IPS-NIHi7 (cell line): ENCODE results near the gene DPYSL4.

Source experiments
- DNase-seq: peaks from one replicate; pipeline ENCODE4 v3.0.0; 2012; ENCODE audit warnings: mixed read lengths; ENCODE audit errors: extremely low spot score

DPYSL4 gene

GRCh38 chr10:132178672-132179545 is 7.8 kb upstream of the DPYSL4 start:
- no peak for DNase-seq

GRCh38 chr10:132179551-132180392 is 7.0 kb upstream of the DPYSL4 start:
- DNase-seq = no peak

DNA sequence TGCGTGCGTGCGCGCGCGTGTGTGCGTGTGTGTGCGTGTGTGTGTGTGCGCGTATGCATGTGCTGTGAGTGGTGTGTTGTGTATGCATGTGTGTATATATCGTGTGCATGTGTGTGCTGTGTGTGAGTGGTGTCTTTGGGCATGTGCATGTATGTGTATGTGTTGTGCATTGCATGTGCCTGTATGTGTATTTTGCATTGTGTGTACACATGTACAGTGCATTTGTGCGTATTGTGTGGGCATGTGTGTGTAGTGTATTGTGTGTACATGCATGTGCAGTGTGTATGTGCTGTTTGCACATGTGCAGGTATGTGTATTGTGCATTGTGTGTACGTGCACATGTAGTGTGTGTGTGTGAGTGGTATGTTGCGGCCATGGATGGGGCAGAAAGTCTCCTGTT is 6.0 kb upstream of the DPYSL4 start:
- DNase-seq = no peak

DNA sequence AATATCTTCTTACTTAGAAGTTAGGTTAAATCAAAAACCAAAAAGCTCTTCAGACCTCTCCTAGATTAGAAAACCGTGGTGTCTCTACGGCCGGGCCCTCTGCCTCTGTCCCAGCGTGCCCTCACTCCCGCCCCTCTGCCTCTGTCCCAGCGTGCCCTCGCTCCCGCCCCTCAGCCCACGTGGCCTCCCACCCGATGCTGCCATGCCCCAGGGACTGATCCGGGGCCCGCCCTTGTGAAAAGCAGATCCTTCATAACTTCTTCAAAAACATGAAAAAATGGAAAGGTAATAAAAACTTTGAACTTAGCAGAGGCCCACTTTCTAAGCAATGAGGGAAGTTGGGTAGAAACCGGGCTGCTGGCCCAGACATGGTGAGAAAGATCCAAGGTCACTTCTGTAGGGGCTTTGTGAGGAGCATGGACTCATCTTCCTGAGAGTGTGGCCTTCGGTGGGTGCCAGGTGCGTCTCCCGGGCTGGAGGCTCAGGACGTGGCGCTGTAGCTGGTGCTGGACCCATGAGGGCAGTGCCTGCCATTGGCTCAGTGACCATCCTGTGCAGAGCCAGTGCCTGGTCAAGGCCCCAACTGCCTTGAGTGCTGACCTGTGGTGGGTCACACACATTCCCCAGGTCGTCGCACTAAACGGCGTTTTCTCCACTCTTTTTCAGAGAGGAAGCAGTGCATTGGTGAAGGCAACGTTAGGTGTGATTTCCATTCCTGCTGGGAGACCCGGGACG is 4.9 kb upstream of the DPYSL4 start:
- no peak for DNase-seq

GRCh38 chr10:132182591-132182990 is 4.2 kb upstream of the DPYSL4 start:
- DNase-seq = no peak

DNA sequence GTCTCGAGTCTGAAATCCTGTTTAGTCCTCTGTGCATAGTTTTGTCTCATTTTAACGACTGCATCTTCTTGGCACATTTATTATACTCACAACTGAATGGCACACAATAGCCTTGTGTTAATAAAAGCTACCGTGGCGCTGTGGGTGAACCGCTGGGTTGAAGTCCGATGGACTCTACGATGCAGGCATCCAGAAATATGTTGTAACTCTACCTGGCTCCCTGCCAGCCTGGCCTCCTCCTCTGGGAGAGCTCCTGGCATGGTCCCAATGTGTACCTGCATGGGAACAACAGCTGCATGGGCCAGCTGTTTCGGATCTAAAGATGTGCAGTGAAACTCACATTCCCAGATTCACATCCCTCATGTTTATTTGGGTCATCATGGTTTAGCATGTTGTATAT is 3.7 kb upstream of the DPYSL4 start:
- DNase-seq = no peak

GRCh38 chr10:132184816-132185593 is 1.7 kb upstream of the DPYSL4 start:
- DNase-seq = no peak

- DNase-seq = peak; percentile 76
Observed at GRCh38 chr10:132185601-132186487, 904 bp upstream of the DPYSL4 start.

GRCh38 chr10:132187430-132188138 is 836 bp downstream of the DPYSL4 start:
- DNase-seq = peak; percentile 39

DNA sequence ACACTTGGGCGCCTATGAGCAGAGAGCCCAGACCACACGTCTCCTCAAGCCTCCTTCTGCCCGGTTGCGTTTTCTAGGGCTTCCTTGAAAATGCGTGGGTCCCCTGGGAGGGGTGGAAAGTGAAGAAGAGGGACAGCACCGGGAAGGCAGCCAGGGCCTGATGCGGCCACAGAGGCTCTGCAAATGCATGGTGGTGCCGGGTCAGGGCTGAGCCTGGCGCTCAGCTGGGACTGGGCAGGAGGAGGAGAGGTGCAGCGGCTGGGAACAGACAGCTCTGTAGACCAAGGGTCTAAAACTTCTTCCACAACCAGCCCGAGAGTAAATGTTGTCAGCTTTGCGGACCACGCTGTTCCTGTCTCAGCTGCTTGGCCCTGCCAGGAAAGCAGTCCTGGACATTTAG is 1.6 kb downstream of the DPYSL4 start:
- DNase-seq = no peak

- no peak for DNase-seq
Observed at GRCh38 chr10:132189016-132189415, 2.3 kb downstream of the DPYSL4 start.

GRCh38 chr10:132189810-132190422 is 3.2 kb downstream of the DPYSL4 start:
- no peak for DNase-seq

DNA sequence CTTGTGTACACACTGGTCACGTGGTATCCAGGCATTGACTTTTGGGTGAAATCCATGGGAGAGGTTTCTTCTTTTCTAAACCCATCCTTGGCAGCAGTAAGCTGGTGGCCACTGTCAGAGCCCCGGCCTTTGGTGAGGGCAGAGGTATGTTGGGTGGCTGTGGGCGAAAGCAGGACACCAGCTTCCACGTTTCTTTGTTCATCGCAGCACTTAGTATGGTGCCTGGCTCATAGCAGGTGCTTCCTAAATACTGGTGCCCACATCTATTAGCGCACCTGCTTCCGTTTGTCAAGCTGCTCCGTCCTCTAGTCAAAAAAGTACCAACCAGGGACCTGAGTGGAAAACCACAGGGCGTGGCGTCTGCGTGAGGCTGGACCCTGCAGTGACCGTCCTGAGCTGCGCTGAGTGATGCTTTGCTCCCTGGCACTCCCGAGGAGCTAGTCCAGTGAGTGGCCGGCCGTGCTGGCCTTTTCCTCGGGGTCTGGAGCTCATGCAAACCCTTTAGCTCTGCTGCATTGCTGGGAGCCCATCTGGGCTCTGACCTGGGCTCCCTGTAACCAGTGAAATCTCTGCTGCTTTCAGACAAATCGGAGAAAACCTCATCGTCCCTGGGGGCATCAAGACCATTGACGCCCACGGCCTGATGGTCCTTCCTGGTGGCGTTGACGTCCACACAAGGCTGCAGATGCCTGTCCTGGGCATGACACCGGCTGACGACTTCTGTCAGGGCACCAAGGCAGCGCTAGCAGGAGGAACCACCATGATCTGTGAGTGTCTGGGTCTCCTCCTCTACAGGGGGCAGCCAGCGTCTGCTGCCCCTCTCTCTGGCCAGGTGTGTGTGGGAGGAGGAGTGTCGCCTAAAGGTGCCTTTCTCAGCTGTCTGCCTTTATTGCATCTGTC is 5.6 kb downstream of the DPYSL4 start:
- DNase-seq = no peak

DNA sequence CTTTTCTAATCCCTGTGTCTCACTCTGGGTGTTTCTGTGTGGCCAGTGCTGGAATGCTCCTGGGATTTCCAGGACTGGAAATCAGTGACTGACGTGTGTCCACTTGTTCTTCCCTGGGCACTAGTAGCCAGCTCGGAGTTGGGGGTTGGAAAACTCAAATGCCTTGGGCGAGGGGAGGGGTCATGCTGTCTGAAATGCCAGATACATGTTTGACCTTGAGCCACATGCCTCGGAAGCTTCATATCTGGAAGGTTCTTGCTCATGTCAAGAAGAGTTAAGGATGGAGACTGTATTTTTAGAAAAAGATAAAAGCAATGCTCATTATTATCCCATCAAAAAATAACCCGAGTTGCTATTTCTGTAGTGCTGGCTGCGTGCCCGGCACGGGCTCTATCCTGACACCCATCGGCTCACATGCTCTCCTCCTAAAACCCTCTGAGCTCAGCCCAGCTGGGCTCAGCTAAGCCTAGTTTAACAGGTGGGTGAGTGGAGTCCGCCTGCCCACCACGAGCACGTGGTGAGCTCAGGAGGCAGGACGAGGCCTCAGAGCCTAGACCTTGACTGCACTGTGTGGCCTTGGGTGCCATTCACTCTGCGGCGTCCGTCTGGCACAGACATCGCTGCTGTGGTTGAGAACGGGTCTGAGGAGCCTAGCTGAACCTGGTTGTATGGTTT is 6.4 kb downstream of the DPYSL4 start:
- DNase-seq = no peak

GRCh38 chr10:132193907-132194552 is 7.3 kb downstream of the DPYSL4 start:
- DNase-seq = peak; percentile 55

DNA sequence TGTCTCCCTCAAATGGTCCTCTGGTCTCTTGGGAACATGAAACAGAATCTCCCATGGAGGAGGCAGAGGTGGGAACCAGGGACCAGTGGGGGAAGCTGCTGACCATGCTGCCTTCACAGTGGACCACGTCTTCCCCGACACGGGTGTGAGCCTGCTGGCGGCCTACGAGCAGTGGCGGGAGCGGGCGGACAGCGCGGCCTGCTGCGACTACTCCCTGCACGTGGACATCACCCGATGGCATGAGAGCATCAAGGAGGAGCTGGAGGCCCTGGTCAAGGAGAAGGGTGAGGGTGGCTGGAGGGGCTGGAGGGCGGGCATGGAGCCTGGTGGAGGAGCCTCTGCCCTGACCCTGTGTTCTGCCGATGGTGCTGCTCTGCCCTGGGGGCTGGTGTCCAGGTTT is 8.0 kb downstream of the DPYSL4 start:
- DNase-seq = no peak
